LoVo (cell line): ENCODE data around the gene CEP57.
"Not testable (repeated sequence)": the region's sequence is repeated elsewhere in the genome, so short reads cannot be mapped to it uniquely, and the experiment has no call there.

Experiments
- DNase-seq: peaks from one replicate; pipeline ENCODE4 v3.0.0-alpha.2; 2016; ENCODE audit warnings: low spot score

The CEP57 gene

DNA sequence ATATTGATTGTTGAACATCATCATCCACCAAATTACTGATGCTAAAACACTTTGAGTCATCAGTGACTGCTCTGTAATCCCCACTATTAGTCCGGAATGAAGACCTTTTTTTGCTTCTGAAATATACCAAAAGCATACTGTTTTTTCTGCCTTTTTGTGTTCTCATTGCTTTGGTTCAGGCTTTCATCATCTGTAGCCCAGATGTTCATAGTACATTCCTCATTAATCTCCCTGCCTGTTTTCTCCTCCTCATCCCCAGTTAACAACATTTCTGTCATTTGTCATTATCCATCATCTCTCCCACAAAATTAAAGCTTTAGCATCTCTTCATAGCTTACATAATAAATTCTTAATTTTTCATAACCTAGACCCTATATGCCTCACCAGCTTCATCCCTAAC is 9.2 kb downstream of the CEP57 start:
- DNase-seq: no peak

- no peak for DNase-seq
Measured at GRCh38 chr11:95800438-95800837, 10.1 kb downstream of the CEP57 start.

GRCh38 chr11:95802806-95803205 is 12.5 kb downstream of the CEP57 start:
- no peak for DNase-seq

GRCh38 chr11:95803973-95804372 is 13.7 kb downstream of the CEP57 start:
- no peak for DNase-seq

- no peak for DNase-seq
Measured at GRCh38 chr11:95805869-95806268, 15.6 kb downstream of the CEP57 start.

DNA sequence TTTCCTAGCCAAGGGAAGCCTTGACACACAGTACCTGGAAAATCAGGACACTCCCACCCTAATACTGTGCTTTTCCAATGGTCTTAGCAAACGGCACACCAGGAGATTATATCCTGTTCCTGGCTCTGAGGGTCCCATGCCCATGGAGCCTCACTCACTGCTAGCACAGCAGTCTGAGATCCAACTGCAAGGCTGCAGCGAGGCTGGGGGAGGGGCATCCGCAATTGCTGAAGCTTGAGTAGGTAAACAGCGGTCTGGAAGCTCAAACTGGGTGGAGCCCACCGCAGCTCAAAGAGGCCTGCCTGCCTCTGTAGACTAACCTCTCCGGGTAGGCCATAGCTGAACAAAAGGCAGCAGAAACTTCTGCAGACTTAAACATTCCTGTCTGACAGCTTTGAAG is 16.2 kb downstream of the CEP57 start:
- DNase-seq: not testable (repeated sequence)

GRCh38 chr11:95811052-95811451 is 20.8 kb downstream of the CEP57 start:
- not testable (repeated sequence) for DNase-seq

- DNase-seq: no peak
Measured at GRCh38 chr11:95816037-95816436, 25.7 kb downstream of the CEP57 start.

GRCh38 chr11:95821640-95822039 is 31.3 kb downstream of the CEP57 start:
- DNase-seq: no peak

DNA sequence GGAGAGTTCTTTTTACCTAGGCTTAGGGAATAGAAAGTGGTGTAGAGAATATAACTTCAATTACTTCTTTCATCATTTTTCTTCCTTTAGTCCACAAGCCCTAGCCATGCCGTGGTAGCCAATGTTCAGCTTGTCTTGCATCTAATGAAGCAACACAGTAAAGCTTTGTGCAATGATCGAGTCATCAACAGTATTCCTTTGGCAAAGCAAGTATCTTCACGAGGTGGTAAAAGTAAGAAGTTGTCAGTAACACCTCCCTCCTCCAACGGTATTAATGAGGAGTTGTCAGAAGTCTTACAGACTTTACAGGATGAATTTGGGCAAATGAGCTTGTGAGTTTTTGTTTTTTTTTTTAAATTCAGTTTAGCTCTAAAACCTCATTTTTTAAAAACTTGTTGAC is 37.4 kb downstream of the CEP57 start:
- DNase-seq: no peak

DNA sequence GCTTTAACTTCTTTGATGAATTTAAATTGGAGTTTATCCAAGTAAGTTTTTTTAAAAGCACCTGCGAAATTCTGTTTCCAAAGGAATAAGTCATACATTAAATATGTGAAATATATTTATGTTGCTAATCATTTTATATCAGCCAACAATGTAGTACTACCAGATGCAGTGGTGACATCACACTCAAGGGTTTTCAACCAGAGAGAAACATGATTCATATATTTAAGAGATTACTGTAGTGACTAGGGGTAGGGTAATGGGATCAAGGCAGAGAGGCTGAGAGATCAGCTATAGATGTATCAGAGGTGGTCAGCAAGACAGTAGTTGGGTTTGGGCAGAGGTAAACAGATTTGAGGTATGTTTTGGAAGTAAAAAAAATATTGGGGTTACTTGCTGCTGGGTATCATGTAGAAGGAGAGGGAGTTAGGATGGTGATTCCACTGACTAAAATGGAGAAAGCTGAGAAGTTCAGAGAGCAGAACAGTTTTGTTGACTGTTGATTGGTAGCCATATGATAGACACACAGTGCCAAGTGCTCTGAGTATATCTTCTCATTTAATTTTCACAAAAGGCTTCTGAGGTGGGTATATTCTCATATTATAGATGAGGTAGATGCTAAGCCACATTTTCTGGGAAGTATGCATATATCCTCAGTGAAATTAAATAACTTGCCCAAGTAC is 39.4 kb downstream of the CEP57 start:
- no peak for DNase-seq

- no peak for DNase-seq
Measured at GRCh38 chr11:95831198-95831883, 41.0 kb downstream of the CEP57 start.

- DNase-seq: no peak
Measured at GRCh38 chr11:95832763-95833162, 42.5 kb downstream of the CEP57 start.

GRCh38 chr11:95833378-95833777 is 43.1 kb downstream of the CEP57 start:
- no peak for DNase-seq

- DNase-seq: no peak
Measured at GRCh38 chr11:95835351-95835750, 45.1 kb downstream of the CEP57 start.

DNA sequence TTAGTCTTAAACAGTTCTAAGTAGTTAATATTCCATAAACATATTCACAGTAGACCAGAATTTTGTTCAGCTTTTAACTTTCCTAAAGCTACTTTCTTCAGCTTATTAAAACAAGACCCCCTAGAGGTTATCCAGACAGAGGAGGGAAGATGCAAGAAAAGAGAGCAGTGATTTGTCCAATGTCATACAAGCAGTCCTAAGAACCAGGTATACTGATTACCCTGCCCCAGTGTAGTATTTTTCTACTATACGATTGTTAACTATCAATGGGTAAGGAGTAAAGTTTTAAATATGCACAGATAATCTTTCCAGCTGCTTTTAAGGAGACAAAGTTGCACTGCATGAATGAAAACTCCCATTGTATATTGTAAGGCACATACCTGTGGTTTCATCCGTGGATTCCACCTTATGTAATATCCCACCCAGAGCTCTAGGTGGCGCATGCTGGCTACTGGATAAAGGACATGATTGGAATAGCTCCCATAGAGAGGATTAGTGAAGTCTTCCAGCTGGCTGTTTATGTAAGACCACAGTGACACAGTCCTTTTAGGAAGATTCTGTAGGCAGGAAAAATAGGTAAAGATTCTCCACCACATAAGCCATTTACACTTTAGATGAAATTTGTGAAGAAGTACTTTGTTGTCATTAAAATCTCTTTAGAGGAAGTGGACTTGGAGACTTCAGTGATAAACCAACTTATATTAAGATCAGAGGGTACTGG is 45.6 kb downstream of the CEP57 start:
- DNase-seq: peak; percentile 75

DNA sequence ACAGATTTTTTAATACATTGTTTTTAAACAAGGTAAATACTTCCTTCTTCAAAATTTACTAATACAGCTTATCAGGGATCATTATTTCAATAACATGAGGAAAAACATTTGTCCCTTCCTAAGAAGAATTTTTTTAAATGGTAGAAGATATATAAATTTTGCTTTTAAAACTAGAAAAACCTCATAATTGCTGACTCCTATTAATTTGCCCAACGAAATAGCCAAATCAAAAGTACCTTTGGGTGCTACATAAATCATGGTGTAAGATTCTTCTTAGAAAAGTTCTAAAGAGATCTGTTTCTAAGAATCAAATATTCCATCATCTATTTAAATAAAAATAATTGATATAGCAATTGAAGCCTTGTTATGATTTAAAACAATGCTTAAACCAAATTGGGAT is 54.9 kb downstream of the CEP57 start:
- no peak for DNase-seq

DNA sequence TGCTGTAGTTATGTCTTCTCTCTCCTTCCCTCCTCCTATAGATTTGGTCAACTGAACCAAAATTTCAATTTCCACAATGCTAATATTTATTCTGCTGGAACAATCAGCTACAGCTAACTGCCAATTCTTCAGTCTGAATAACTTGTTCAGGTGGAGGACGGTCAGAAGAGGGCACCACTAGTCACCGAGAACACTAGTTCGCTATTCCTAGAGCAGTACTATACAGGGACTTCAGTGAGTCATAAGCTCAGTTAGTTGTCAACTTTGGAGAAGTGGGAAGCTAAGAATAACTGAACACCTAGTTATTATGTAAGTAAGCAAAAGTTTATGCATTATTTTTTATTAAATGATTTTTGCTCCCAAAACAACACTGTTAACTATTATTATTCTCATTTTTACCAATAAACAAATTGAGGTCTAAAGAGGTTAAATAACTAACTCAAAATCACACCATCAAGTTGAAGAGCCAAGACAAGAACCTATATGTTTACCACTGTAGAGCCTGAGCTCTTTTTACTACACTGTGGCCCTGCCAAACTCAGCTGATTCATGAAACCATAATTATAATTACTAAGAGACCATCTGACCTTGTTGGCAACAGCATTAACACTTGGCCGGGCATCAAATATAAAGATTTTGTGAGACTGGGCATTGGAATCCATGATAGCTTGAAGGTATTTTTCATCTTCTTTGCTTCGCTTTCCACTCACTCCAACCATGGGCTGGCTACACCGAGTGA is 59.0 kb downstream of the CEP57 start:
- peak; percentile 33 for DNase-seq

DNA sequence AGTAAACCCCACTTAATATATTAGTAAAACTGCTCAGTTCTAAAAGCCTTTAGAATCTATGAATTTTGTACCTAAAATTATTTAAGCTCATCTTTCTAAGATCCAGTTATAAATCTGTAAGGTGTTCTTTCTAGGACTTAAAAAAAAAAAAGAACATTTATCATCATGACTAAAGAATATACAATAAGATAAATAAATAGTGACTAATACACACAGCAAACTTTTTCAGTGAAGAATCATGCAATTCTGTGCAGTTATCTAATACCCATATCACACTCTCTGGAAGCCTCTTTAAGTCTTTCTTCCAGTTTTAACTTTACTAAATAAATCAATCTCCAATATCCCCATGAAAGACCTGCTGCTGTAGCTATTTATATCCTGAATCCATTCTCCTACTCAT is 59.8 kb downstream of the CEP57 start:
- no peak for DNase-seq

DNA sequence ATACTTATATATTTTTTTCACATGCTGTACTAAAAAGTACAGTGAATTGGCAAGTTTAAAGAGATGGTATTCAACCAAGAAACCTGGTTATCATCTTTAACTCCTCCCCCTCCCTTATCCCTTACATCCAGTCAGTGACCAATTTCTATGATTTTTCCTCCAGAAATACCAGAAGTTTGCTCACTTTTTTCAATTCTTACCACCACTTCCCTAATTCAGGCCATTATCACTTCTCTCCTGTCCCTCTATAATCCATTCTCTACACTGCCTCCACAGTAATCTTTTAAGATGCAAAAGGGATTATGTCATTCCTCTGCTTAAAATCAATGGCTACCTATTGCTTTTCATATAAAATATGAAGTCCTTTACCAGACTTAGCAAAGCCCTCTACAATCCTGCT is 62.8 kb downstream of the CEP57 start:
- no peak for DNase-seq

DNA sequence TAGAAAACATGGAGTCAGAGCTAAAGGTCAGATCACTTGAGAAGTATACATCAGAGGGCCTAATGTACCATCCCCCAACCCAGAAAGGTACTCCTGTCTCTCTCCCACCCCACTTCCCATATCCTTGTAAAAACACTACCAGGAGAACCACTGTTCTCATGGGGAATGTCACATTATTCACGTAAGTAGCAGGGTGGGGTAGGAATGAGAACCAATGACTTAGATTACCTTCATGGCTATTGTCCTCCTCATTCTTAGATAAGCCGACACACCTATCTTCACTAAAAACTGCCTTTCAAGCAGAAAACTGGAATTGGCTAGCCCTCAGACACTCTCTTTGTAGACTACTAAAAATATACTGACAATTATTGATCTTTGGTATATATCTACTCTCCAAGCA is 63.6 kb downstream of the CEP57 start:
- no peak for DNase-seq

- not testable (repeated sequence) for DNase-seq
Measured at GRCh38 chr11:95854362-95854761, 64.1 kb downstream of the CEP57 start.

- DNase-seq: not testable (repeated sequence)
Measured at GRCh38 chr11:95860024-95860423, 69.7 kb downstream of the CEP57 start.
